H9 (cell line): ENCODE results near the gene SPNS3. TPM values are rescaled to one million over a fixed set of nuclear protein-coding genes. Genes with fewer than 3 reads are reported as not detected.

ENCODE experiments used
- DNase-seq: peaks from one replicate; pipeline ENCODE4 v3.0.0-alpha.2; 2017
- H2AFZ ChIP-seq: one replicate; pipeline ENCODE4 v1.6.1; 2013; ENCODE audit warnings: mild to moderate bottlenecking, low read length, control low read depth, moderate library complexity
- H2AK5ac ChIP-seq: 2 replicates; pipeline ENCODE4 v1.6.1; 2013; ENCODE audit warnings: low read length, control low read depth, mixed read lengths; ENCODE audit not compliant: insufficient read length
- H2BK120ac ChIP-seq: one replicate; pipeline ENCODE4 v1.6.1; 2013; ENCODE audit warnings: low read depth, mild to moderate bottlenecking, low read length, control low read depth, inconsistent platforms; ENCODE audit not compliant: poor library complexity, severe bottlenecking
- H2BK12ac ChIP-seq: 2 replicates; pipeline ENCODE4 v1.6.1; 2013; ENCODE audit warnings: low read length, control low read depth, mixed read lengths, low read depth; ENCODE audit not compliant: insufficient read length
- H2BK15ac ChIP-seq: 2 replicates; pipeline ENCODE4 v1.6.1; 2013; ENCODE audit warnings: low read depth, low read length, control low read depth
- H2BK20ac ChIP-seq: one replicate; pipeline ENCODE4 v1.6.1; 2013; ENCODE audit warnings: low read depth, mild to moderate bottlenecking, low read length, control low read depth, inconsistent platforms; ENCODE audit not compliant: poor library complexity, severe bottlenecking
- H2BK5ac ChIP-seq: 2 replicates; pipeline ENCODE4 v1.6.1; 2013; ENCODE audit warnings: low read length, control low read depth, mixed read lengths; ENCODE audit not compliant: insufficient read length
- H3K14ac ChIP-seq: 2 replicates; pipeline ENCODE4 v1.6.1; 2013; ENCODE audit warnings: low read length, control low read depth; ENCODE audit not compliant: insufficient read depth
- H3K18ac ChIP-seq: 2 replicates; pipeline ENCODE4 v1.6.1; 2013; ENCODE audit warnings: low read depth, mild to moderate bottlenecking, mixed read lengths, low read length, control low read depth; ENCODE audit not compliant: insufficient read length
- H3K23ac ChIP-seq: 2 replicates; pipeline ENCODE4 v1.6.1; 2013; ENCODE audit warnings: low read length, control low read depth, mixed read lengths, low read depth; ENCODE audit not compliant: insufficient read length
- H3K23me2 ChIP-seq: 2 replicates; pipeline ENCODE4 v1.6.1; 2013; ENCODE audit warnings: low read depth, mild to moderate bottlenecking, mixed read lengths, low read length, control low read depth; ENCODE audit not compliant: insufficient read length, poor library complexity, severe bottlenecking
- H3K27ac ChIP-seq: 2 replicates; pipeline ENCODE4 v1.5.1; 2013; ENCODE audit warnings: low read length, control low read depth, mixed read lengths, low read depth; ENCODE audit not compliant: insufficient read length
- H3K27me3 ChIP-seq: 2 replicates; pipeline ENCODE4 v1.6.1; 2013; ENCODE audit warnings: low read length, control low read depth, inconsistent platforms; ENCODE audit not compliant: insufficient read depth
- H3K4ac ChIP-seq: 2 replicates; pipeline ENCODE4 v1.6.1; 2013; ENCODE audit warnings: low read depth, mild to moderate bottlenecking, control low read depth, inconsistent platforms, low read length, moderate library complexity
- H3K4me1 ChIP-seq: 2 replicates; pipeline ENCODE4 v1.6.1; 2013; ENCODE audit warnings: low read length, control low read depth, inconsistent platforms; ENCODE audit not compliant: insufficient read depth
- H3K4me2 ChIP-seq: 2 replicates; pipeline ENCODE4 v1.6.1; 2013; ENCODE audit warnings: low read length, control low read depth, mixed read lengths; ENCODE audit not compliant: insufficient read length, insufficient read depth
- H3K56ac ChIP-seq: 2 replicates; pipeline ENCODE4 v1.6.1; 2013; ENCODE audit warnings: low read depth, mild to moderate bottlenecking, mixed read lengths, low read length, control low read depth; ENCODE audit not compliant: insufficient read length
- H3K79me1 ChIP-seq: 2 replicates; pipeline ENCODE4 v1.6.1; 2013; ENCODE audit warnings: low read depth, mild to moderate bottlenecking, moderate library complexity, low read length, control low read depth, inconsistent platforms; ENCODE audit not compliant: insufficient read depth, poor library complexity, severe bottlenecking
- H3K79me2 ChIP-seq: 2 replicates; pipeline ENCODE4 v1.6.1; 2013; ENCODE audit warnings: low read length, control low read depth, inconsistent platforms; ENCODE audit not compliant: insufficient read depth
- H3K9ac ChIP-seq: 2 replicates; pipeline ENCODE4 v1.6.1; 2013; ENCODE audit warnings: low read length, control low read depth, mixed read lengths; ENCODE audit not compliant: insufficient read length; ENCODE audit errors: extremely low read depth
- H3K9me3 ChIP-seq: one replicate; pipeline ENCODE4 v1.6.1; 2013; ENCODE audit warnings: low read depth, low read length, inconsistent platforms; ENCODE audit not compliant: control insufficient read depth
- H3T11ph ChIP-seq: one replicate; pipeline ENCODE4 v1.6.1; 2013; ENCODE audit warnings: mild to moderate bottlenecking, low read length, control low read depth, inconsistent platforms
- H4K20me1 ChIP-seq: one replicate; pipeline ENCODE4 v1.6.1; 2013; ENCODE audit not compliant: control insufficient read depth, insufficient read length, insufficient read depth
- H4K5ac ChIP-seq: 2 replicates; pipeline ENCODE4 v1.6.1; 2013; ENCODE audit warnings: low read depth, mild to moderate bottlenecking, mixed read lengths, low read length, control low read depth; ENCODE audit not compliant: insufficient read length
- H4K8ac ChIP-seq: replicated peaks from 2 replicates; pipeline ENCODE4 v1.6.1; 2013; ENCODE audit warnings: low read length, control low read depth, mixed read lengths, low read depth; ENCODE audit not compliant: insufficient read length
- H4K91ac ChIP-seq: 2 replicates; pipeline ENCODE4 v1.6.1; 2013; ENCODE audit warnings: low read depth, mild to moderate bottlenecking, moderate library complexity, mixed read lengths, low read length, control low read depth; ENCODE audit not compliant: insufficient read length
- H3K27ac Mint-ChIP-seq, 3 experiments: 2 replicates in 2 of 3; 3 replicates in 1 of 3; pipeline ENCODE4 v1.8.0; 2020 to 2021; ENCODE audit warnings: mixed read lengths in 3 of 3, mild to moderate bottlenecking in 1 of 3, moderate library complexity in 1 of 3
- H3K27me3 Mint-ChIP-seq: 2 replicates; pipeline ENCODE4 v1.8.0; 2021; ENCODE audit warnings: low read depth, mild to moderate bottlenecking, moderate library complexity, mixed read lengths
- H3K36me3 Mint-ChIP-seq, 3 experiments: 2 replicates in 2 of 3; 3 replicates in 1 of 3; pipeline ENCODE4 v1.8.0; 2020 to 2021; ENCODE audit warnings: low read depth in 3 of 3, mixed read lengths in 3 of 3; ENCODE audit not compliant: insufficient read depth in 1 of 3
- H3K4me1 Mint-ChIP-seq, 2 experiments: 2 replicates each; pipeline ENCODE4 v1.8.0; 2020; ENCODE audit warnings: mixed read lengths in 2 of 2
- H3K4me3 Mint-ChIP-seq, 2 experiments: 2 replicates in 1 of 2; 3 replicates in 1 of 2; pipeline ENCODE4 v1.8.0; 2020 to 2021; ENCODE audit warnings: mild to moderate bottlenecking in 2 of 2, mixed read lengths in 2 of 2, moderate library complexity in 1 of 2
- H3K9me3 Mint-ChIP-seq, 2 experiments: 2 replicates in 1 of 2; 3 replicates in 1 of 2; pipeline ENCODE4 v1.8.0; 2020; ENCODE audit warnings: mild to moderate bottlenecking in 2 of 2, mixed read lengths in 2 of 2, moderate library complexity in 1 of 2
- CTCF ChIP-seq: fragments of 200-600 bp; sonication (generic); conservative IDR thresholded peaks from 3 replicates; pipeline ENCODE4 v1.8.0; 2021; ENCODE audit warnings: antibody characterized with exemption, mild to moderate bottlenecking
- WGBS: extraction: QIAGEN DNeasy Blood & Tissue Kit; methylation state at CpG from one replicate; pipeline ENCODE4 v1.1.7; 2013; ENCODE audit warnings: missing lambda C conversion rate, low lambda C conversion rate, mixed read lengths; ENCODE audit not compliant: insufficient read length; ENCODE audit errors: extremely low coverage; 5-methylcytosine and 5-hydroxymethylcytosine counted together
- total RNA-seq: library from RNA; stranded (reverse); gene quantifications from 2 replicates; pipeline ENCODE4 v1.2.1, GENCODE V29; 2021

The SPNS3 gene
- total RNA-seq, 1 experiment from 2014 or later, result not detected

GRCh38 chr17:4469552-4469951, 35.8 kb downstream of the SPNS3 start:
- Histone ChIP-seq H3K56ac (no peak overlapping the region), H4K91ac (no peak overlapping the region), H3K4me1 (no peaks in the 10 kb centered on the region), H4K8ac (no peak overlapping the region), H2BK5ac (no peak overlapping the region), H3K23ac (no peak overlapping the region), H3K4me2 (no peak overlapping the region), H4K20me1 (no peaks in the 10 kb centered on the region), H2BK12ac (no peak overlapping the region), H3K79me2 (no peaks in the 10 kb centered on the region), H2BK15ac (no peak overlapping the region), H2BK120ac (no peak overlapping the region), H3K9ac (no peak overlapping the region), H3K27me3 (no peaks in the 10 kb centered on the region), H3K23me2 (no peaks in the 10 kb centered on the region), H3K9me3 (no peaks in the 10 kb centered on the region), H2BK20ac (no peak overlapping the region), H4K5ac (no peak overlapping the region), H2AFZ (no peak overlapping the region), H3K14ac (no peak overlapping the region), H2AK5ac (no peak overlapping the region), H3T11ph (no peak overlapping the region), H3K27ac (no peak overlapping the region), H3K4ac (no peak overlapping the region), H3K18ac (no peak overlapping the region), H3K79me1 (no peaks in the 10 kb centered on the region)
- no peaks in the 10 kb centered on the region for H3K36me3 Mint-ChIP-seq
- H3K9me3 Mint-ChIP-seq, result no peaks in the 10 kb centered on the region
- TF ChIP-seq CTCF, result no peak
- no peak overlapping the region for H3K27ac Mint-ChIP-seq
- H3K4me1 Mint-ChIP-seq, result peaks cover 4 to 5% of the 10 kb centered on the region in 2 experiments; a peak in 3 of 4 replicates
- WGBS, result no CpG with 5 or more reads among the region's 12 CpGs
- H3K4me3 Mint-ChIP-seq, result no peak overlapping the region
- DNase-seq, result no peak
- H3K27me3 Mint-ChIP-seq, result peaks cover 2% of the 10 kb centered on the region; the same call in 1 of the 2 replicates
